Gastrocnemius medialis (tissue), 4 donors: ENCODE data around the gene SMYD2.

Experiments used
- POLR2A ChIP-seq, 2 donors: fragments of 450-650 bp; IDR thresholded peaks; one replicate each; pipeline ENCODE4 v1.6.1; 2017; ENCODE audit warnings: antibody characterized with exemption in 2 of 2, mild to moderate bottlenecking in 2 of 2, moderate library complexity in 2 of 2
- TF ChIP-seq, protein P1 (sequence below), 5 experiments: fragments of 450-650 bp in 3 of 5; fragments of 200-600 bp in 2 of 5; sonication (generic) in 2 of 5; IDR thresholded peaks in 4 of 5; conservative IDR thresholded peaks in 1 of 5; 1 replicate in 4 of 5; 2 replicates in 1 of 5; pipeline ENCODE4 v1.5.1; 2016 to 2019; ENCODE audit warnings: antibody characterized with exemption in 5 of 5, mild to moderate bottlenecking in 3 of 5, moderate library complexity in 3 of 5

DNA sequence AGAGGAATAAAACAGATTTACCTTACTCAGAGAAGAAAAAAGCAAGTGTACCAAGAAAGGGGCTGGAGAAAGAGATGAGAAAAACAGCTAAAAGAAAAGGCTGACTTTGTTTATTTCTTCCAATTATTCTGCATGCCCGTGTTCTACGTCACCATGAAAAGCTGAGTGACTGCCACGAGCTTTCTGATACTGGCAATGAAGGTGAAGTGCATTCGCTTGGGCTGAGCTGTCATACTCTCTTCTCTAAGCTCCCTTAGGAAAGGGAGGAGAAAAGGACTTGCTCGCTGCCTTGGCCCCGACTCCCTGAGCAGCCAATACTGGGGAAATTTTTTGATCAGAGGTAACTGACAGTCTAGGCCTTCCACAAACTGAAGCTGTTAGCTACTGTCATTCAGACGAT lies 105.4 kb downstream of the SMYD2 start:
- TF ChIP-seq POLR2A (IDR thresholded peaks at IDR 0.05): no peak
- TF ChIP-seq, protein P1, sequence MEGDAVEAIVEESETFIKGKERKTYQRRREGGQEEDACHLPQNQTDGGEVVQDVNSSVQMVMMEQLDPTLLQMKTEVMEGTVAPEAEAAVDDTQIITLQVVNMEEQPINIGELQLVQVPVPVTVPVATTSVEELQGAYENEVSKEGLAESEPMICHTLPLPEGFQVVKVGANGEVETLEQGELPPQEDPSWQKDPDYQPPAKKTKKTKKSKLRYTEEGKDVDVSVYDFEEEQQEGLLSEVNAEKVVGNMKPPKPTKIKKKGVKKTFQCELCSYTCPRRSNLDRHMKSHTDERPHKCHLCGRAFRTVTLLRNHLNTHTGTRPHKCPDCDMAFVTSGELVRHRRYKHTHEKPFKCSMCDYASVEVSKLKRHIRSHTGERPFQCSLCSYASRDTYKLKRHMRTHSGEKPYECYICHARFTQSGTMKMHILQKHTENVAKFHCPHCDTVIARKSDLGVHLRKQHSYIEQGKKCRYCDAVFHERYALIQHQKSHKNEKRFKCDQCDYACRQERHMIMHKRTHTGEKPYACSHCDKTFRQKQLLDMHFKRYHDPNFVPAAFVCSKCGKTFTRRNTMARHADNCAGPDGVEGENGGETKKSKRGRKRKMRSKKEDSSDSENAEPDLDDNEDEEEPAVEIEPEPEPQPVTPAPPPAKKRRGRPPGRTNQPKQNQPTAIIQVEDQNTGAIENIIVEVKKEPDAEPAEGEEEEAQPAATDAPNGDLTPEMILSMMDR (IDR thresholded peaks at IDR 0.05 in 4 of 5, conservative IDR thresholded peaks at IDR 0.05 in 1 of 5): no peak
